GM23338 (cell line): ENCODE measurements around the gene SCN7A.

Experiments
- EZH2 ChIP-seq: fragments of 200-600 bp; sonication (generic); IDR thresholded peaks from one replicate; pipeline ENCODE4 v1.8.0; 2017; ENCODE audit warnings: antibody characterized with exemption, mild to moderate bottlenecking, low read depth; ENCODE audit not compliant: unreplicated experiment
- JUNB ChIP-seq: IDR thresholded peaks from one replicate; pipeline ENCODE4 v1.6.1; 2016; ENCODE audit warnings: antibody characterized with exemption; ENCODE audit not compliant: unreplicated experiment
- POLR2AphosphoS5 ChIP-seq: IDR thresholded peaks from 2 replicates; pipeline ENCODE4 v1.6.1; 2016; ENCODE audit warnings: antibody characterized with exemption, low read depth
- ZNF331 ChIP-seq: fragments of 250-450 bp; sonication (Bioruptor Pico); IDR thresholded peaks from 2 replicates; pipeline ENCODE4 v1.5.0; 2020; ENCODE audit warnings: low read depth, mild to moderate bottlenecking, moderate library complexity
- TF ChIP-seq, protein P1 (sequence below), 2 experiments: fragments of 200-600 bp in 1 of 2; sonication (generic) in 1 of 2; conservative IDR thresholded peaks; 2 replicates each; pipeline versions ENCODE4 v1.5.1 to v1.6.1; 2016 to 2017; ENCODE audit warnings: antibody characterized with exemption in 2 of 2, low read depth in 2 of 2, mild to moderate bottlenecking in 2 of 2, moderate library complexity in 1 of 2

DNA sequence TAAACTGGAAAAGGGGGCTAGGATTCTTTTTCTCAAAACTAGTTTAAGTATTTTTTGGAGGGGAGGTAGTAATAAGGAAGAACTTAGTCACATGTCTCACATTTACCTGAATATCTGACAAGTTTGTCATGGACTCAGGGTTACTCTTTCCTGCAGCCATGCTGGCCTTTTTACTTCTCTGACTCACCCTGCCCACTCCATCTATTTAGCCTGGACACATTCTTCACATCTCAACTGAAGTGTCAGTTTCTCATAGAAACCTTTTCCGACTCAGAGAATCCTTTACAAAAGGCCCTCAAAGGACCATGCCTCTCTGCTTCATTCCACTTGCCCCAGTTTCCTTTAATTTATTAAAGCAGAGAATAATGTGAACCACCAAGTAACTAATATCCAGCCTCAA lies 42.6 kb downstream of the SCN7A start:
- TF ChIP-seq, protein P1, sequence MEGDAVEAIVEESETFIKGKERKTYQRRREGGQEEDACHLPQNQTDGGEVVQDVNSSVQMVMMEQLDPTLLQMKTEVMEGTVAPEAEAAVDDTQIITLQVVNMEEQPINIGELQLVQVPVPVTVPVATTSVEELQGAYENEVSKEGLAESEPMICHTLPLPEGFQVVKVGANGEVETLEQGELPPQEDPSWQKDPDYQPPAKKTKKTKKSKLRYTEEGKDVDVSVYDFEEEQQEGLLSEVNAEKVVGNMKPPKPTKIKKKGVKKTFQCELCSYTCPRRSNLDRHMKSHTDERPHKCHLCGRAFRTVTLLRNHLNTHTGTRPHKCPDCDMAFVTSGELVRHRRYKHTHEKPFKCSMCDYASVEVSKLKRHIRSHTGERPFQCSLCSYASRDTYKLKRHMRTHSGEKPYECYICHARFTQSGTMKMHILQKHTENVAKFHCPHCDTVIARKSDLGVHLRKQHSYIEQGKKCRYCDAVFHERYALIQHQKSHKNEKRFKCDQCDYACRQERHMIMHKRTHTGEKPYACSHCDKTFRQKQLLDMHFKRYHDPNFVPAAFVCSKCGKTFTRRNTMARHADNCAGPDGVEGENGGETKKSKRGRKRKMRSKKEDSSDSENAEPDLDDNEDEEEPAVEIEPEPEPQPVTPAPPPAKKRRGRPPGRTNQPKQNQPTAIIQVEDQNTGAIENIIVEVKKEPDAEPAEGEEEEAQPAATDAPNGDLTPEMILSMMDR (conservative IDR thresholded peaks at IDR 0.05; ENCODE audit: low read depth in 2 of 2): no peak
- TF ChIP-seq ZNF331 (CRISPR knock-in tag) (no peak), JUNB (no peak), POLR2AphosphoS5 (no peak), EZH2 (no peak)
